IMR-90 (cell line): ENCODE measurements around the gene RAB1B.

Experiments used
- BHLHE40 ChIP-seq: fragments of 150-350 bp; IDR thresholded peaks from 2 replicates; pipeline ENCODE4 v1.6.1; 2016; ENCODE audit warnings: mild to moderate bottlenecking, low read depth, low read length
- CHD1 ChIP-seq: IDR thresholded peaks from 2 replicates; pipeline ENCODE4 v1.6.1; 2012; ENCODE audit warnings: low read depth, low read length, improper control_type of control experiment
- CTCF ChIP-seq: conservative IDR thresholded peaks from 2 replicates; pipeline ENCODE4 v1.5.1; 2012; ENCODE audit warnings: mild to moderate bottlenecking, low read depth, low read length, improper control_type of control experiment
- FOS ChIP-seq: fragments of 150-350 bp; IDR thresholded peaks from 2 replicates; pipeline ENCODE4 v1.6.1; 2016; ENCODE audit warnings: low read depth, low read length
- MAFK ChIP-seq: IDR thresholded peaks from 2 replicates; pipeline ENCODE4 v1.6.1; 2012; ENCODE audit warnings: low read depth, low read length, improper control_type of control experiment
- MXI1 ChIP-seq: IDR thresholded peaks from 2 replicates; pipeline ENCODE4 v1.6.1; 2012; ENCODE audit warnings: low read depth, mild to moderate bottlenecking, low read length, moderate library complexity, borderline replicate concordance
- NFE2L2 ChIP-seq: fragments of 150-350 bp; IDR thresholded peaks from 2 replicates; pipeline ENCODE4 v1.6.1; 2016; ENCODE audit warnings: low read depth, mild to moderate bottlenecking, low read length
- POLR2A ChIP-seq: IDR thresholded peaks from 2 replicates; pipeline ENCODE4 v1.6.1; 2012; ENCODE audit warnings: mild to moderate bottlenecking, low read depth, low read length
- RAD21 ChIP-seq: IDR thresholded peaks from 2 replicates; pipeline ENCODE4 v1.6.1; 2012; ENCODE audit warnings: low read length, improper control_type of control experiment
- RCOR1 ChIP-seq: IDR thresholded peaks from 2 replicates; pipeline ENCODE4 v1.6.1; 2012; ENCODE audit warnings: mild to moderate bottlenecking, low read length, improper control_type of control experiment; ENCODE audit not compliant: insufficient replicate concordance
- SMC3 ChIP-seq: fragments of 150-350 bp; IDR thresholded peaks from 2 replicates; pipeline ENCODE4 v1.6.1; 2016; ENCODE audit warnings: low read depth, mild to moderate bottlenecking, antibody characterized with exemption, low read length, moderate library complexity
- USF2 ChIP-seq: fragments of 150-350 bp; IDR thresholded peaks from 2 replicates; pipeline ENCODE4 v1.6.1; 2017; ENCODE audit warnings: mild to moderate bottlenecking, antibody characterized with exemption, low read length, low read depth

- TF ChIP-seq CTCF (no peak), MAFK (no peak), POLR2A (no peak), RAD21 (no peak), MXI1 (no peak), USF2 (no peak), BHLHE40 (no peak), RCOR1 (no peak), SMC3 (no peak), NFE2L2 (no peak), CHD1 (no peak), FOS (no peak)
Observed at GRCh38 chr11:66230156-66230555, 38.3 kb upstream of the RAB1B start.
